Measurements from ENCODE around the gene PRORP.

GRCh38 chr14:35078082-35078481 is 44.3 kb upstream of the PRORP start:
- TF ChIP-seq EZH2 (IDR thresholded peaks at IDR 0.05; ENCODE audit: insufficient read depth, poor library complexity, severe bottlenecking) = no peak
- no peak for TF ChIP-seq EZH2phosphoT487 (IDR thresholded peaks at IDR 0.05; ENCODE audit: insufficient read depth, low read depth)
